Measurements from ENCODE around the gene SPSB1. TPM values are rescaled to one million over a fixed set of nuclear protein-coding genes. Genes with fewer than 3 reads are reported as not detected.

The SPSB1 gene
- total RNA-seq, 1 donor from 2014 or later, result 1.3 TPM

GRCh38 chr1:9271283-9271682, 21.4 kb upstream of the SPSB1 start:
- H3K4me1 Mint-ChIP-seq, result peaks cover 10% of the 10 kb centered on the region
- no peak for TF ChIP-seq CTCF (conservative IDR thresholded peaks at IDR 0.05)
- H3K4me3 Mint-ChIP-seq, result no peak overlapping the region
- no peak for DNase-seq (ENCODE audit: low read depth, low spot score)
- no peaks in the 10 kb centered on the region for H3K27me3 Mint-ChIP-seq (ENCODE audit: low read depth)
- H3K27ac Mint-ChIP-seq (ENCODE audit: unreplicated experiment), result no peak overlapping the region
- no peaks in the 10 kb centered on the region for H3K36me3 Mint-ChIP-seq (ENCODE audit: low read depth)
- no peaks in the 10 kb centered on the region for H3K9me3 Mint-ChIP-seq

DNA sequence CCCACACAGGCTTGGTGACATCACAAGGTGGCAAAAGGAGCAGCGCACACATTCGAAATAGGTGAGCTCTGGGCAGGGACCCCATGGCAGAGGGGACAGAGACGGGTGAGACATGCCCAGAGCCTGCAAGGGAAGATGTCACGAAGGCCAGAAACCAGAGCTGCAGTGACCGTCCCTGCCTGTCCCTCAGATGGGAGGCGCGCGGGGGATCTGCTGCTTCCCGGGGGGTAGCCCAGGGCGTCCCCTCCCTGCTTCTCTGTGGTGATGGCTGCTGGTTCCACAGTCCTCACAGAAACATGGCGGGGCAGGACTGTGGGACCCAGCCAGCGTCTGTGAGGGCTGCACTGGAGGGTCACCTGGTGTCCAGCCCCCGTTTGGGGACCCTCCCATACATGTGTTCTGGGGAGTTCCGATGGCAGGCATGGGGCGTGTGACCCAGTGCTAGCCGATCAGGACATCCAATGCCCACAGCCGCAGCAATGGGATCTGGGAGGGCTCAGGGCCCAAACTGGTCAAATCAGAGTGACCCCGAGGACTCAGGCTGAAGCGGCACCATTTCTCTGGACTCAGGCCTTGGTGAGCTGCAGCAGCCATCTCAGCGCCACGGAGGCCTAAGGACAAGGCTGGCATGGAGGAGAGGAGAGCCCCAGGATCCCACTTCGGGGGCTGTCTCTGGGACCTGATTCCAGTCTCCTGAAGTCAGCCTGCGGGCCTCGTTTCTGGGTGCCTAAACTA, 20.7 kb upstream of the SPSB1 start:
- Mint-ChIP-seq H3K4me1 (peaks cover 3% of the 10 kb centered on the region), H3K27me3 (ENCODE audit: low read depth) (no peaks in the 10 kb centered on the region), H3K4me3 (no peak overlapping the region), H3K36me3 (ENCODE audit: low read depth) (no peaks in the 10 kb centered on the region), H3K9me3 (no peaks in the 10 kb centered on the region), H3K27ac (ENCODE audit: unreplicated experiment) (no peak overlapping the region)
- TF ChIP-seq CTCF (conservative IDR thresholded peaks at IDR 0.05), result no peak
- DNase-seq (ENCODE audit: low read depth, low spot score), result no peak

- Mint-ChIP-seq H3K4me3 (no peak overlapping the region), H3K4me1 (no peaks in the 10 kb centered on the region), H3K36me3 (ENCODE audit: low read depth) (no peaks in the 10 kb centered on the region), H3K27me3 (ENCODE audit: low read depth) (no peaks in the 10 kb centered on the region), H3K9me3 (no peaks in the 10 kb centered on the region), H3K27ac (ENCODE audit: unreplicated experiment) (no peak overlapping the region)
- no peak for DNase-seq (ENCODE audit: low read depth, low spot score)
- TF ChIP-seq CTCF (conservative IDR thresholded peaks at IDR 0.05), result no peak
These were observed 19.5 kb upstream of the SPSB1 start for GRCh38 chr1:9273177-9273576.

GRCh38 chr1:9275161-9275560, 17.5 kb upstream of the SPSB1 start:
- no peak for TF ChIP-seq CTCF (conservative IDR thresholded peaks at IDR 0.05)
- peaks cover 4% of the 10 kb centered on the region for H3K27me3 Mint-ChIP-seq (ENCODE audit: low read depth)
- H3K36me3 Mint-ChIP-seq (ENCODE audit: low read depth), result no peaks in the 10 kb centered on the region
- no peak for DNase-seq (ENCODE audit: low read depth, low spot score)
- no peak overlapping the region for H3K27ac Mint-ChIP-seq (ENCODE audit: unreplicated experiment)
- no peaks in the 10 kb centered on the region for H3K9me3 Mint-ChIP-seq
- no peak overlapping the region for H3K4me3 Mint-ChIP-seq
- peaks cover 8% of the 10 kb centered on the region for H3K4me1 Mint-ChIP-seq

DNA sequence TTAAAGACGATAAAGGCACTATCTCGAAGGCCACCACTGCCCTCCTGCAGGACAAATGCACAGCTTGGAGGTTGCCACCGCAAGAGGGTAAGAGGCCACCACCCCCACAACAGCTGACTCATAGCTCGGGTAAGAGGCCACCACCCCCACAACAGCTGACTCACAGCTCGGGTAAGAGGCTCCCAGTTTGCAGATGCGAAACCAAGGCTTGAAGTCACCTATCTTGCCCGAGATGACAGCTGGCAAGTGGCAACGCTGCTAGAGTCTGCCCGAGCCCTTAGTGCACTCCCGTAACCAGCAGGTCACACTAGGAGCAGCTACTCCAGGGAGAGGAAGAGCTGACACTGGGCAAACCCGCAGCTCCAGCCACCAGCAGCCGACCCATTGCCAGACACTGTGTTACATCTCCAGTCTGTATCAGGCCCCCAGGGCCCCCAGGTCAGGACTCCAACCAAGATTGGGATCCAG, 17.1 kb upstream of the SPSB1 start:
- Mint-ChIP-seq H3K4me3 (no peak overlapping the region), H3K27ac (ENCODE audit: unreplicated experiment) (no peak overlapping the region), H3K27me3 (ENCODE audit: low read depth) (peaks cover 4% of the 10 kb centered on the region), H3K36me3 (ENCODE audit: low read depth) (no peaks in the 10 kb centered on the region), H3K9me3 (no peaks in the 10 kb centered on the region), H3K4me1 (peaks cover 11% of the 10 kb centered on the region)
- no peak for TF ChIP-seq CTCF (conservative IDR thresholded peaks at IDR 0.05)
- DNase-seq (ENCODE audit: low read depth, low spot score), result no peak
